ENCODE results near the gene E2F8.

DNA sequence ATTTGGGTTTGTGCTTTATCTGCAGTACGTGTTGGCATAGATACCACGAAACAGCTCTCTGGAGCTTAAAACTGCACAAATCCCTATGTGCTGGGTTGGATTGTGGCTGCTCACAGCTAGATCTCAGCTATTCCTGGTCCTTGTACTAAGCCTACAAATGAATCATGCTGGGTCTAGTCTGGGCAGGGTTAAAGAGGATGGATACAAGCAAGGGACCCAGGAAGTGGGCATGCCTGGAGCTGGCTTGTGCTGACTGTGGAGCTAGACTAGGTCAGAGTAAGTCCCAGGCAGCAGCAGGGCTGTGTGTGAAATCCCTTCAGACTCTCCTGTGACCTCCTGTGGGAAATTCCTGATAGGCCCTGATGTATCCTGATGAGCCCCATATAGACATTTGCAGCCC, 3.9 kb upstream of the E2F8 start:
- TF ChIP-seq, protein P1, sequence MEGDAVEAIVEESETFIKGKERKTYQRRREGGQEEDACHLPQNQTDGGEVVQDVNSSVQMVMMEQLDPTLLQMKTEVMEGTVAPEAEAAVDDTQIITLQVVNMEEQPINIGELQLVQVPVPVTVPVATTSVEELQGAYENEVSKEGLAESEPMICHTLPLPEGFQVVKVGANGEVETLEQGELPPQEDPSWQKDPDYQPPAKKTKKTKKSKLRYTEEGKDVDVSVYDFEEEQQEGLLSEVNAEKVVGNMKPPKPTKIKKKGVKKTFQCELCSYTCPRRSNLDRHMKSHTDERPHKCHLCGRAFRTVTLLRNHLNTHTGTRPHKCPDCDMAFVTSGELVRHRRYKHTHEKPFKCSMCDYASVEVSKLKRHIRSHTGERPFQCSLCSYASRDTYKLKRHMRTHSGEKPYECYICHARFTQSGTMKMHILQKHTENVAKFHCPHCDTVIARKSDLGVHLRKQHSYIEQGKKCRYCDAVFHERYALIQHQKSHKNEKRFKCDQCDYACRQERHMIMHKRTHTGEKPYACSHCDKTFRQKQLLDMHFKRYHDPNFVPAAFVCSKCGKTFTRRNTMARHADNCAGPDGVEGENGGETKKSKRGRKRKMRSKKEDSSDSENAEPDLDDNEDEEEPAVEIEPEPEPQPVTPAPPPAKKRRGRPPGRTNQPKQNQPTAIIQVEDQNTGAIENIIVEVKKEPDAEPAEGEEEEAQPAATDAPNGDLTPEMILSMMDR (IDR thresholded peaks at IDR 0.05; ENCODE audit: extremely low read depth in 1 of 2, insufficient read depth in 1 of 2, low read depth in 1 of 2, low read length in 2 of 2), result no peak
- no peak for TF ChIP-seq MYC (IDR thresholded peaks at IDR 0.05; ENCODE audit: low read depth, low read length)
- no peak for TF ChIP-seq POLR2AphosphoS5 (IDR thresholded peaks at IDR 0.05; ENCODE audit: insufficient read depth, low read depth, low read length)

All from endothelial cell of umbilical vein (primary cell).